Brain microvascular endothelial cell (primary cell): ENCODE results near the gene HBM.

Source experiments
- DNase-seq: peaks from one replicate; pipeline ENCODE4 v3.0.0-alpha.2; 2020
- H3K27ac ChIP-seq: fragments of 250-450 bp; sonication (Bioruptor Pico); 2 replicates; pipeline ENCODE4 v1.5.1; 2020; ENCODE audit warnings: mild to moderate bottlenecking, moderate library complexity
- H3K27me3 ChIP-seq: fragments of 250-450 bp; sonication (Bioruptor Pico); replicated peaks from 2 replicates; pipeline ENCODE4 v1.5.1; 2020; ENCODE audit warnings: mild to moderate bottlenecking
- H3K36me3 ChIP-seq: fragments of 250-450 bp; sonication (Bioruptor Pico); replicated peaks from 2 replicates; pipeline ENCODE4 v1.5.1; 2020; ENCODE audit warnings: mild to moderate bottlenecking
- H3K4me3 ChIP-seq: 2 replicates; pipeline ENCODE4 v1.5.1; 2011; ENCODE audit warnings: low read depth, mild to moderate bottlenecking, control low read depth, low read length, moderate library complexity
- CTCF ChIP-seq: IDR thresholded peaks from 2 replicates; pipeline ENCODE4 v1.5.1; 2011; ENCODE audit warnings: low read depth, mild to moderate bottlenecking, moderate library complexity, low read length, control low read depth, inconsistent platforms; ENCODE audit errors: missing control alignments
- in situ Hi-C: cut with HindIII; loops from 2 replicates; pipeline ENCODE4 v1.10.0; 2017; ENCODE audit warnings: low sequenced_read_pairs, low pct_ligation_motif_present

The HBM gene

GRCh38 chr16:183005-183404 lies 17.2 kb downstream of the HBM start:
- no peak for TF ChIP-seq CTCF
- DNase-seq, result no peak
- in situ Hi-C loops, result no loop called here
- H3K36me3 ChIP-seq, result peaks cover 18% of the 10 kb centered on the region
- H3K4me3 ChIP-seq, result no peak overlapping the region
- H3K27ac ChIP-seq, result no peak overlapping the region
- H3K27me3 ChIP-seq, result peaks cover 16% of the 10 kb centered on the region

- DNase-seq, result no peak
- Histone ChIP-seq H3K27ac (no peak overlapping the region), H3K4me3 (no peak overlapping the region), H3K27me3 (no peaks in the 10 kb centered on the region), H3K36me3 (peaks cover 36% of the 10 kb centered on the region)
- in situ Hi-C loops, result no loop called here
- no peak for TF ChIP-seq CTCF
Observed at GRCh38 chr16:185213-185612, 19.4 kb downstream of the HBM start.

GRCh38 chr16:185691-186090 lies 19.9 kb downstream of the HBM start:
- Histone ChIP-seq H3K27ac (no peak overlapping the region), H3K27me3 (no peaks in the 10 kb centered on the region), H3K4me3 (no peak overlapping the region), H3K36me3 (peaks cover 41% of the 10 kb centered on the region)
- TF ChIP-seq CTCF, result no peak
- in situ Hi-C loops, result no loop called here
- no peak for DNase-seq

GRCh38 chr16:187330-187729 lies 21.6 kb downstream of the HBM start:
- Histone ChIP-seq H3K4me3 (no peak overlapping the region), H3K36me3 (peaks cover 56% of the 10 kb centered on the region), H3K27ac (no peak overlapping the region), H3K27me3 (no peaks in the 10 kb centered on the region)
- TF ChIP-seq CTCF, result no peak
- no peak for DNase-seq
- in situ Hi-C loops, result no loop called here

GRCh38 chr16:188674-189073 lies 22.9 kb downstream of the HBM start:
- in situ Hi-C loops, result no loop called here
- DNase-seq, result no peak

More at GRCh38 chr16:188674-189073, 22.9 kb downstream of the HBM start:
- TF ChIP-seq CTCF, result no peak
- no peaks in the 10 kb centered on the region for H3K27me3 ChIP-seq
- peaks cover 69% of the 10 kb centered on the region for H3K36me3 ChIP-seq
- no peak overlapping the region for H3K4me3 ChIP-seq
- H3K27ac ChIP-seq, result no peak overlapping the region
